ENCODE data around the gene MECP2.
A peak's percentile ranks its signal among the peaks of the same experiment; 100 is the strongest.
"Not testable (repeated sequence)": the region's sequence is repeated elsewhere in the genome, so short reads cannot be mapped to it uniquely, and the experiment has no call there.

Gene MECP2

DNA sequence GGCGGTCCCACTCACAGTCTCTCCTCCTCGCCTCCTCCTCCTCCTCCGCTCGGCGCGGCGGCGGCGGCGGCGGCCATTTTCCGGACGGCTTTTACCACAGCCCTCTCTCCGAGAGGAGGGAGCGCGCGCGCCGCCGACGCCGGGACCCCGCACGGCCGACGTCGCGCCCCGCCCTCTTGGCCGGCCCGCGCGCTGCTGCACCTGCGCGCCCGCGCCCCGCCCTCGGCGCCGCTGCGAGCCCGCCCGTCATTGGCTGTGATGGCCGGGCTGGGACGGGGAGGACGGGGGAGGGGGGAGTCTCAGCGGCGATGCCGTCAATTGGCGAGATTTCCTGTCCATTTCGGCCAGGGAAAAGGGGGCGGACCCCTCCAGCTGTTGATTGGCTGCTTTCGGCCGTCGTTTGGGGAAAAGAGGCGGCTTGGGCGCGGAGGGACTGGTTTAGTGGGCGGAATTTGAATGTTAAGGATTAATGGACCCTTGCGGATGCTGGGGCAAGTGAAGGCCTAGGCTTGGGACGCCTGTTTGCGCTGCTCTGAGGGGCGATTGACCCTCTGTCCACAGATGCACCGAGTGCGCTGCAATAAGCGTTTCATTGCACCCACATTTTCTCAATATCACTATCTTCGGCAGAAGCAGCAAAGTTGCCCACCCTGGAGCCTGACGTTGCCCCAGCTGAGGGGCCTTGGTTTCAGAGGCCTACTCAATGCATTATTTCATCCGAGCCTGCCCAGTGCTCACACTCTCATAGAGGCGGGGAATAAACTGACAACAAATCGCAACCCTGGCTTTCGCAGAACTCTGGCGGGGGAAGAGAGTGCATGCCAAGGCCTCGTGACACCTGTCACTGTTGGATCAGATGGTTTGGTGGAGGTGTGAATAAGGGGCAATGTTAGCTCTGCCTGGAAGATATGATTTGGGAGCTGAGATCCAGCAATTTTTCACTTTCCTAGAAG, at the start of gene MECP2:
Gene MECP2 (minus strand): TSS at position 129 of the 953 bp plus-strand sequence.
- peak; percentile 65 for DNase-seq

DNA sequence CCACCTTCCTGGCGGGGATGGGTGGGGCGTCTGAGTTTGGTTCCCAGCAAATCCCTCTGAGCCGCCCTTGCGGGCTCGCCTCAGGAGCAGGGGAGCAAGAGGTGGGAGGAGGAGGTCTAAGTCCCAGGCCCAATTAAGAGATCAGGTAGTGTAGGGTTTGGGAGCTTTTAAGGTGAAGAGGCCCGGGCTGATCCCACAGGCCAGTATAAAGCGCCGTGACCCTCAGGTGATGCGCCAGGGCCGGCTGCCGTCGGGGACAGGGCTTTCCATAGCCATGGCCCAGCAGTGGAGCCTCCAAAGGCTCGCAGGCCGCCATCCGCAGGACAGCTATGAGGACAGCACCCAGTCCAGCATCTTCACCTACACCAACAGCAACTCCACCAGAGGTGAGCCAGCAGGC, 46.5 kb upstream of the MECP2 start, which contains the start of gene OPN1LW:
Gene OPN1LW (plus strand): TSS at position 234 of the 400 bp plus-strand sequence. CDS start 41 bp downstream, at position 275.
- DNase-seq = not testable (repeated sequence)

DNA sequence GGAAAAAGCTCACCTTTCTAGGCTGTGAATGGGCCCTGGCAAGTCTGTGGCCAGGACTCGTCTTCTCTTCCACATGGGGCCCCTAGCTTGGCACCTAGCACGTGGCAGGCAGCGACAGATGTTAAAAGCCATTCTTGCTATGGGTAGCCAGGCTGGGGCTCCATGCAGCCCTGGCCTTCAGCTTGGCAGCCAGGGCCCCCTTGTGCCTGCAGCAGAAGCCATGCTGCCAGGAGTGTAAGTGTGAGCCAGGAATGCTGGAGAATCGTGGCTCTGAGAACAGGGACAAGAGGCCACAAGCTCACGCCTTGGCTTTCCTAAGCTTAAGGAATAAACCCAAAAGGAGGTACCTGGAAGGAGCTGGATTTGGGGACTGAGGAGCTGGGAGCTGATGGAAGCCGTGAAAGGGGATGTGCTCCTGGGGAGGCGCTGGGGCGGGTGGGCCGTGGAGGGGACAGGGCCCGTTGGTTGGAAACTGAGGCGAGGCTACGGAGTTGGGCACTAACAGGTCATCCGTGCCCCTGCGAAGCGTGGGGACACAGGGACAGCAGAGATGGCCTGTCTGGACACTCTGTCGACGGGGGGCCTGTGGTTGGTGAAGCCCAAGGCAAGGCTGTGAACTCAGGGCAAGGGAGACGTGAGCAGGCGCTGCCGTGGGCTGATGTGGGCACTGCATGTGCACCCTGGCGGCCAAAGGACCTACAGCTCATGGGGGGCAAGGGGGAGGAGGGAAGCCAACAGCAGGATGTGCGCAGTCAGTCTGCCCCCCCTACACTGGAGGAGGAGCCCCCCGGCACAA, 45.6 kb upstream of the MECP2 start:
- DNase-seq = no peak

GRCh38 chrX:154142386-154142785, 44.9 kb upstream of the MECP2 start:
- DNase-seq = no peak

GRCh38 chrX:154140742-154141141, 43.2 kb upstream of the MECP2 start:
- DNase-seq = no peak

- DNase-seq = no peak
Observed at GRCh38 chrX:154140206-154140605, 42.7 kb upstream of the MECP2 start.

- DNase-seq = no peak
Observed at GRCh38 chrX:154138857-154139256, 41.3 kb upstream of the MECP2 start.

DNA sequence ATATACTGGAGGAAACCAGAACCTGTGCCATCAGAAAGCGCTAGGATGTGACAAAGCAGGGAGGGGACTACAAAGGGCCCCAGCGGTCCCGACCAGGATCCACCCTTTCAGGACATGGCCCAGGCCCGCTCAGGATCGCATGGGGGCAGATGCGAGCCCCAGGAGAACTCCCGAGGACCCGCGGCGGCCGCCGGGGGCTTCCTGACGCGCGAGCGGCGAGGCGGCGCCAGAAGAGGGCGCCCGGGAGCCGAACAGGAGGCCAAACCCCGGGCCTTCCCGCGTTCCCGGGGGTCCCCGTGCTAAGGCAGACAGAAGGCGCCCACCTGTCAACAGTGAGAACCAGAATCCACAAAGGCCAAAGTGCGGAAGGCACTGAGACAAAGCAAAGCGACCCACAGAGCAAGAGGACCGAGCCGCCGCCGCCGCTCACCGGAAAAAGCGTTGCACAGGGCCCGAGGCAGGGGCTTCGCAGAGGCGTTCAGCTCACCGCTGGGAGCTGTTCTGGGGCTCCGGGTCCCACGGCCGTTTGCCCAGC, 39.2 kb upstream of the MECP2 start:
- no peak for DNase-seq

DNA sequence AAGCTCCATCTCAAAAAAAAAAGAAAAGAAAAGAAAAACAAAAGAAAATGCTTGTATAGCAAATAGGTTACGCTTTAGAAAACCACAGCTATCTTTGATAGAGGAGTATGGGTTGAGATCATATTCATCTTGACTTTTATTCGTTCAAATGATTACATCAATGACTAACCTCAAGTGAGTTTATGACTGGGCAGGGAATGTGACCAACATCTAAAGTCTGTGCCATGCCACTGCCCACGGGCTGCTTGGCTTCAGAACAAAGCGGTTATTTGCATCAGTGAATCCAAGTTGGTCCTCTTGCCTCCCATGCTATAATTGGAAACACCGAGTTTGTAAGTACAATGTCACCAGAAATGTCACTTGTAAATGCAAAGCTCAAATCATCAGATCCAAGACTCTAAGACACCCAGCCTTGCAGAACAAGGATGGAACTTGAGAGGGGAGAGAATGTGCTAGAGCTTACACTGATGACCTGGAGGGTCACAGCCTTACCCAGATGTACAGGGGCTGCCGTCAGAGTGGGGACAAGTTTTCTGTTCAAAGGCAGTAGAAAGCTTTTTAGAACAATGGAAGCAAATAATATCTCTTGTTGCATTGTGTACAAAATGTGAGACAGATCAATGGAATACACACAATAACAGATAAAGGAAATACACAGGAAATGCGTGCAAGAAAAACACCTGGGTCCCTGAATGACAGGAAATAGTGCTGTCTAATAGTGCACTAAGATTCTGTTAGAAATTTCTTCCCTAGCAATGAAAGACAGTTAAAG, 38.1 kb upstream of the MECP2 start:
- peak; percentile 63 for DNase-seq

- no peak for DNase-seq
Observed at GRCh38 chrX:154132366-154132765, 34.8 kb upstream of the MECP2 start.

DNA sequence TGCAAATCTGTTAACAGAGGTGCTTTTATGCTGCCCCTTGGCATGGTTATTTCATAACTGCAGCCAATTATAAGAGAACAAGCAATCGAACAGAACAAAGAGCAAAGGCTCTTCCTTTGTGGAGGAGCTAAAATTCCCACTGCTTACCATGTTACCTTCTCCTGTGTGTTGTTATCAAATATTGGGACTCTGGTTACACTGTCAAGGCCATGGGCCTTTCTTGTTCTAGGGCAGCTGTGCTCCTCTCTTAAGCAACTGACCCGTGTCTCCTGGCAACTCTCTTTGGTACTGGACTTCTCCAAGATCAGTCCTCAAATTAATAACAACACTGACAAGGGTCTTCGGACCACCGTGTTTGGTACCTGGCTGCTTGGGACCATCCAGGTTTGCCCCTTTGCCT, 34.4 kb upstream of the MECP2 start:
- DNase-seq = no peak

DNA sequence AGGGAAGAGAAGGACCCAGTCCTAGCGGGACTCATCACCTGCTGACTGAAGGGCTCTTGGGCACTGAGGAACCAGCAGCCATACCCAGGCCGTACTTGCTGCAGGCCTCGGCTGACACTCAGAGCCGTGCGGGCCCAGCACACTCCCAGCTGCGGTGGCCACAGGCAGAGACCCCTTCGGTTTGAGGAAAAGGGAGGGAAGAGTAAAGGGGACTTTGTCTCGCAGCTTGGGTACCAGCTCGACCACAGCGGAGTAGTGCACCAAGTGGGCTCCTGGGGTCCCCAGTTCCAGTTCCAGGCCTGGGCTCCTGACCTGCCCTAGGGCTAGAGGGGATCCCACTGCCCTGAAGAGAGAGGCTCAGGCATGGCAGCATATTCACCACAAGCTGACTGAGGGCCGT, 28.6 kb upstream of the MECP2 start:
- DNase-seq = no peak

DNA sequence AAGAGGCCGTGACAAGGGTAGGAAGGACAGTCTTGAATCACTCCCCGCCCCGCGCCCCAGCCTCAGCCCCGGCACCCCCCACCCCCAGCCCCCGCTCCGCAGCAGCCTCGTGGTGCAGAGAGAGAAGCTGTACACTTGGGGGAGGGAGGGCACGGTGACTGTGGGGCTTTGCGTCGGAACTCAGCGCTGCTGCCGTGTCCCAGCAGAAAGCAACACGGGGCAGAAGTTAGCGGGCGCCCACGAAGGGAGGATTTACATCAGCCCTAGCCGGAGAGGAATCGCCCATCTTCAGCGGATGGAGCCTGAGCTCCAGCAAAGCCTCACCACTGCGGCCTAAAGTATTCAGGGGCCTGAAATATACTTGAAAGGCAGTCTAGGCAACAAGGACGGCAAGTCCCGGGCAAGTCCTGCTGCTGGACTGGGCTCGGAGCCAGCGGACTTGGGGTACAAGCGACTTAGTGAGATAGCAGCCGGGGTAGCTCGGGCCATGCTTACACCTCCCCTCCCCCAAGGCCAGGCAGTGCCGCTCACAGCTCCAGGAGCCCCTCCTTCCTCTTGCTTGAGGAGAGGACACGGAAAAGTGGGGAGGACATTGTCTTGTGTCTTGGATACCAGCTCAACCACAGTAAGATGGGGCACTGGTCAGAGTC, 28.0 kb upstream of the MECP2 start:
- no peak for DNase-seq

GRCh38 chrX:154123241-154124219, 26.0 kb upstream of the MECP2 start:
- DNase-seq = no peak

- DNase-seq = no peak
Observed at GRCh38 chrX:154121961-154122360, 24.4 kb upstream of the MECP2 start.

DNA sequence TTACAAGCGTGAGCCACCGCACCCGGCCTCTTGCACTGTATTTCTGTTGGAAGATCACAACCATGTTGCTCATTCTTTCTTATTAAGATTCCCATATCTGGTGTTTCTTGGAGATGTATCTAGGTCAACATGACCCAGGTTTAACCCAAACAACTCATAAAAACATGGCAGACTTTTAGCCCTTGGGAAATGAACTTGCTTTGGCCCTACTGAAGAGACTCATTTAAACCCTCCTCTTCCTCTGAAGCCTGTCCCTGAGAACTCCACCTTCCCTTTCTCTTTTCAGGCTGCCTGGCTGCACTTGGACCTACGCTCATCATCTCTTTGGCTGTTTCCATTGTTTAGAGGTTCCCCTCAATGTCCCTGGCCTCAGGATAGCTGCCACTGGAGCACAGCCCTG, 23.7 kb upstream of the MECP2 start:
- DNase-seq = no peak

- DNase-seq = no peak
Observed at GRCh38 chrX:154120567-154120966, 23.1 kb upstream of the MECP2 start.

DNA sequence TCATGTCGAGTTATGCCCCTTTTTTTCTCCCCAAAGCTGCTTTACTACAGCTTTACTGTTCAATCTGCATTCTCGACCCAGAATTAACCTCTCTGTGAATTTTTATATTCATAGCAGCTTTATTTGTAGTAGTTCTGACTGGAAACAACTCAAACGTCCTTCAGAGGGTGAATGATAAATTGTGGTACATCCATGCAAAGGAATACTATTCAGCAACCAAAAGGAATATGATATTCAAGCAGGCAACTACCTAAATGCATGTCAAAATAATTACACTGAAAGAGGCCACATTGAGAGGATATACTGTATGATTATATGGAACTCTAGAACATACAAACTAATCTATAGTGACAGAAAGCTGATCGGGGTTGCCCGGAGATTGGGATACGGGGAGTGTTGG, 20.0 kb upstream of the MECP2 start:
- no peak for DNase-seq

GRCh38 chrX:154116426-154117211, 19.1 kb upstream of the MECP2 start:
- DNase-seq = no peak

GRCh38 chrX:154115750-154116149, 18.2 kb upstream of the MECP2 start:
- DNase-seq = no peak

Data from kidney glomerular epithelial cell (primary cell).